OCI-LY1 (cell line): ENCODE measurements around the gene RPS3A.
A peak's percentile ranks its signal among the peaks of the same experiment; 100 is the strongest.

Experiments used
- H2AFZ ChIP-seq: fragments of 200-600 bp; sonication (generic), shearing (Covaris generic); 2 replicates; pipeline ENCODE4 v1.6.0; 2014; ENCODE audit warnings: antibody characterized with exemption, mild to moderate bottlenecking, low read length
- H3F3A ChIP-seq: fragments of 200-600 bp; sonication (generic), shearing (Covaris generic); 2 replicates; pipeline ENCODE4 v1.6.0; 2014; ENCODE audit warnings: mild to moderate bottlenecking, antibody characterized with exemption, low read length, moderate library complexity; ENCODE audit not compliant: insufficient read depth
- H3K27ac ChIP-seq: fragments of 200-600 bp; sonication (generic); 2 replicates; pipeline ENCODE4 v1.5.1; 2014; ENCODE audit warnings: low read length, mixed run types, mild to moderate bottlenecking, low read depth; ENCODE audit not compliant: poor library complexity, severe bottlenecking
- H3K27me3 ChIP-seq: fragments of 200-600 bp; sonication (generic); 2 replicates; pipeline ENCODE4 v1.6.0; 2014; ENCODE audit warnings: antibody characterized with exemption, mild to moderate bottlenecking, low read length, moderate library complexity; ENCODE audit not compliant: insufficient read depth
- H3K36me3 ChIP-seq: fragments of 200-600 bp; sonication (generic); 2 replicates; pipeline ENCODE4 v1.6.1; 2014; ENCODE audit warnings: mild to moderate bottlenecking, antibody characterized with exemption, low read length, moderate library complexity, mixed read lengths; ENCODE audit not compliant: insufficient read depth
- H3K4me1 ChIP-seq: fragments of 200-600 bp; sonication (generic); 2 replicates; pipeline ENCODE4 v1.5.1; 2014; ENCODE audit warnings: mild to moderate bottlenecking, low read length, moderate library complexity; ENCODE audit not compliant: insufficient read depth, severe bottlenecking
- H3K4me2 ChIP-seq: fragments of 200-600 bp; sonication (generic), shearing (Covaris generic); 2 replicates; pipeline ENCODE4 v1.6.1; 2014; ENCODE audit warnings: low read length
- H3K4me3 ChIP-seq: fragments of 200-600 bp; sonication (generic); 2 replicates; pipeline ENCODE4 v1.5.1; 2014; ENCODE audit warnings: low read length, low read depth, mild to moderate bottlenecking, mixed read lengths; ENCODE audit not compliant: poor library complexity, severe bottlenecking
- H3K79me2 ChIP-seq: fragments of 200-600 bp; shearing (Covaris generic); 2 replicates; pipeline ENCODE4 v1.6.1; 2016; ENCODE audit warnings: mixed run types, low read length, mixed read lengths; ENCODE audit not compliant: insufficient read depth
- H3K9ac ChIP-seq: fragments of 200-600 bp; sonication (generic), shearing (Covaris generic); 2 replicates; pipeline ENCODE4 v1.6.1; 2014; ENCODE audit warnings: mild to moderate bottlenecking, low read length, mixed read lengths
- H3K9me2 ChIP-seq: fragments of 200-600 bp; sonication (generic), shearing (Covaris generic); 2 replicates; pipeline ENCODE4 v1.6.1; 2014; ENCODE audit warnings: low read depth, mild to moderate bottlenecking, low read length, mixed read lengths
- H3K9me3 ChIP-seq: fragments of 200-600 bp; shearing (Covaris generic); 2 replicates; pipeline ENCODE4 v1.6.1; 2014; ENCODE audit warnings: low read length, mixed read lengths
- H4K20me1 ChIP-seq: fragments of 200-600 bp; sonication (generic), shearing (Covaris generic); 2 replicates; pipeline ENCODE4 v1.6.0; 2016; ENCODE audit warnings: mild to moderate bottlenecking, low read length; ENCODE audit not compliant: insufficient read depth
- CTCF ChIP-seq: fragments of 200-600 bp; sonication (generic), shearing (Covaris generic); IDR thresholded peaks from 2 replicates; pipeline ENCODE4 v1.5.1; 2017; ENCODE audit warnings: mild to moderate bottlenecking, antibody characterized with exemption, low read length, moderate library complexity, mixed read lengths
- EZH2 ChIP-seq: fragments of 200-600 bp; sonication (generic), shearing (Covaris generic); IDR thresholded peaks from 2 replicates; pipeline ENCODE4 v1.8.0; 2017; ENCODE audit warnings: borderline replicate concordance, mixed run types, mild to moderate bottlenecking, antibody characterized with exemption, low read length, moderate library complexity, mixed read lengths

Gene RPS3A

DNA sequence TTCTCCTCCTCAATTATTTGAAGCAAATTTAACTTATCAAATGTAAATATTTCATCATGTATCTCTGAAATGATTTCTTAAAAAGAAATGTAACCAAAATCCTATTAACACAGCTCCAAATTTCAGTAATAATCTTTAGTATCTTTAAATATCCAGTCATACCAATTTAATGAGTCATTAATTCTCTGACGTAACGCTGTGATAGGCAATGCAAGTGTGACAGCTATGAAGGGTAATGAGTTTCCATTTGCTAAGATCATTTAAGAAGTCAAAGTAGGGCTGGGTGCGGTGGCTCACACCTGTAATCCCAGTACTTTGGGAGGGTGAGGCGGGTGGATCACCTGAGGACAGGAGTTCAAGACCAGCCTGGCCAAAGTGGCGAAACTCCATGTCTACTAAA, 15.6 kb downstream of the RPS3A start:
- Histone ChIP-seq H3K4me1 (peaks cover 5% of the 10 kb centered on the region), H2AFZ (no peak overlapping the region), H3K9me3 (no peaks in the 10 kb centered on the region), H3K27me3 (no peaks in the 10 kb centered on the region), H3K4me3 (no peak overlapping the region), H3K4me2 (no peak overlapping the region), H3K79me2 (no peaks in the 10 kb centered on the region), H3K27ac (no peak overlapping the region), H3K9me2 (no peaks in the 10 kb centered on the region), H4K20me1 (no peaks in the 10 kb centered on the region), H3K36me3 (peaks cover 17% of the 10 kb centered on the region; the same call in 1 of the 2 replicates), H3F3A (no peaks in the 10 kb centered on the region), H3K9ac (no peak overlapping the region)
- TF ChIP-seq CTCF (no peak), EZH2 (no peak)

DNA sequence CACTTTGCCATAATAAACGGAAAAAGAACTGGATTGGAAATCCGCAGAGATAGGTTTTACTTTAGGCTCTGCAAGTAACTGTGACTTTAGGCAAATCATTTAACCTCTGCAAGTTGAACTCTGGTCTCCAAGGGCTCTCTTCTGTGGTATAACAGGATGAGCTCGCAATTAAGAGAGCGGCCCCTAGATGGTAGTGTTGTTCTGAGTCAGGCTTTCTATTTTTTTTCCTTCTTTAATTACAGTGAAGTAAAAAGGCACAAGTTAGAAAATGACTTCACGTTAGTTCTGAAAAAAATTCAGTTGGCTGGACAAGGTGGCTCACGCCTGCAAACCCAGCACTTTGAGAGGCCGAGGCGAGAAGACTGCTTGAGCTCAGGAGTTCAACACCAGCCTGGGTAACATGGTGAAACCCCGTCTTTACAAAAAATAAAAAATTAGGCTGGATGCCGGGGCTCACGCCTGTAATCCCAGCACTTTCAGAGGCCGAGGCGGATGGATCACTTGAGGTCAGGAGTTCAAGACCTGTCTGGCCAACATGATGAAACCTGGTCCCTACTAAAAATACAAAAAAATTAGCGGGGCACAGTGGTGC, 18.0 kb downstream of the RPS3A start:
- Histone ChIP-seq H3K4me2 (no peak overlapping the region), H3K27ac (no peak overlapping the region), H3K4me1 (peaks cover 5% of the 10 kb centered on the region), H3K27me3 (no peaks in the 10 kb centered on the region), H3K36me3 (peaks cover 6% of the 10 kb centered on the region; the same call in 1 of the 2 replicates), H3K9ac (no peak overlapping the region), H3K9me3 (no peaks in the 10 kb centered on the region), H3K9me2 (no peaks in the 10 kb centered on the region), H2AFZ (no peak overlapping the region), H4K20me1 (no peaks in the 10 kb centered on the region), H3K79me2 (no peaks in the 10 kb centered on the region), H3F3A (no peaks in the 10 kb centered on the region), H3K4me3 (no peak overlapping the region)
- TF ChIP-seq EZH2 (no peak), CTCF (peak; percentile 78)

GRCh38 chr4:151129796-151130195, 30.4 kb downstream of the RPS3A start:
- Histone ChIP-seq H3K27me3 (0 out of 2 replicates have a peak, but pooled peaks cover 3% of the 10 kb centered on the region), H3K9ac (no peak overlapping the region), H3K79me2 (no peaks in the 10 kb centered on the region), H3K36me3 (no peaks in the 10 kb centered on the region), H3K9me3 (no peaks in the 10 kb centered on the region), H3K27ac (no peak overlapping the region), H3K9me2 (no peaks in the 10 kb centered on the region), H3K4me1 (no peaks in the 10 kb centered on the region), H3K4me3 (no peak overlapping the region), H3F3A (no peaks in the 10 kb centered on the region), H2AFZ (no peak overlapping the region), H3K4me2 (no peak overlapping the region), H4K20me1 (no peaks in the 10 kb centered on the region)
- TF ChIP-seq EZH2 (no peak), CTCF (no peak)
